Dendritic cell treated with granulocyte-macrophage colony-stimulating factor and Interleukin-4, amounts not matched to agents 40 ng/mL and 50 ng/mL, for 4 days (primary cell): ENCODE data around the gene ECT2L.
A peak's percentile ranks its signal among the peaks of the same experiment; 100 is the strongest.

Experiments used
- H3K27ac Mint-ChIP-seq: one replicate; pipeline ENCODE4 v1.8.0; 2022; ENCODE audit warnings: mild to moderate bottlenecking, mixed read lengths
- H3K27me3 Mint-ChIP-seq: one replicate; pipeline ENCODE4 v1.8.0; 2022; ENCODE audit warnings: mild to moderate bottlenecking, mixed read lengths
- H3K36me3 Mint-ChIP-seq: one replicate; pipeline ENCODE4 v1.8.0; 2022; ENCODE audit warnings: low read depth, mixed read lengths
- H3K4me1 Mint-ChIP-seq: one replicate; pipeline ENCODE4 v1.8.0; 2022; ENCODE audit warnings: low read depth, mixed read lengths
- H3K4me3 Mint-ChIP-seq: one replicate; pipeline ENCODE4 v1.8.0; 2022; ENCODE audit warnings: mild to moderate bottlenecking, moderate library complexity, mixed read lengths
- H3K9me3 Mint-ChIP-seq: one replicate; pipeline ENCODE4 v1.8.0; 2022; ENCODE audit warnings: mixed read lengths
- intact Hi-C: fragments of 100-400 bp; cut with micrococcal nuclease; formaldehyde crosslinking; loops from one replicate; pipeline ENCODE4 v1.15.0; 2022

ECT2L gene, protein sequence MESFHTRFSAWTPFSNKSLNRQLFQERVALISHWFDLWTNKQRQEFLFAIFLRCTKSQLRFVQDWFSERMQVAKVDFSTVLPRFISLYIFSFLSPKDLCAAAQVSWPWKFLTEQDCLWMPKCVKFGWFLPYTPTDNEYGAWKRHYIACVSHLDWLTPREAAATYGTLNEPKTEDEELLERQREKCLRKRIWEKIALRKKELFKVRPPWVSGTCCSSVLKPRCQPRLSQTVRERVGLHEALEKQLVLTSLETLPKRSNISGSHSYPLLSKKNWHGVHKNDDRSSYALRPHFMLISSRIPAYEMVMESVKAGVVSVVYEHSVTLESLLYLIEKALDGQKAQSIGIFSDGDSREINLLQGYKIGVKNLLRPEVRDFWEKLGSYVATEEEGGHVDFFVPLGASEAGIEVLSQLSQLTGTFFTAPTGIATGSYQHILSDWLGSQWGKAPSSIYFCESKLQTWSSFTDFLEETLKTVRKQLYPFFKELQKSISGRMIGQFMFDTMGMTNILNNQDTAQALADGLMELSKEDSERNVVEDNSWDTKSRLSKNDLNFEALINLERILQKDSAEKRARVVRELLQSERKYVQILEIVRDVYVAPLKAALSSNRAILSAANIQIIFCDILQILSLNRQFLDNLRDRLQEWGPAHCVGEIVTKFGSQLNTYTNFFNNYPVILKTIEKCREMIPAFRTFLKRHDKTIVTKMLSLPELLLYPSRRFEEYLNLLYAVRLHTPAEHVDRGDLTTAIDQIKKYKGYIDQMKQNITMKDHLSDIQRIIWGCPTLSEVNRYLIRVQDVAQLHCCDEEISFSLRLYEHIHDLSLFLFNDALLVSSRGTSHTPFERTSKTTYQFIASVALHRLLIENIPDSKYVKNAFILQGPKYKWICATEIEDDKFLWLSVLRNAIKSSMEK

DNA sequence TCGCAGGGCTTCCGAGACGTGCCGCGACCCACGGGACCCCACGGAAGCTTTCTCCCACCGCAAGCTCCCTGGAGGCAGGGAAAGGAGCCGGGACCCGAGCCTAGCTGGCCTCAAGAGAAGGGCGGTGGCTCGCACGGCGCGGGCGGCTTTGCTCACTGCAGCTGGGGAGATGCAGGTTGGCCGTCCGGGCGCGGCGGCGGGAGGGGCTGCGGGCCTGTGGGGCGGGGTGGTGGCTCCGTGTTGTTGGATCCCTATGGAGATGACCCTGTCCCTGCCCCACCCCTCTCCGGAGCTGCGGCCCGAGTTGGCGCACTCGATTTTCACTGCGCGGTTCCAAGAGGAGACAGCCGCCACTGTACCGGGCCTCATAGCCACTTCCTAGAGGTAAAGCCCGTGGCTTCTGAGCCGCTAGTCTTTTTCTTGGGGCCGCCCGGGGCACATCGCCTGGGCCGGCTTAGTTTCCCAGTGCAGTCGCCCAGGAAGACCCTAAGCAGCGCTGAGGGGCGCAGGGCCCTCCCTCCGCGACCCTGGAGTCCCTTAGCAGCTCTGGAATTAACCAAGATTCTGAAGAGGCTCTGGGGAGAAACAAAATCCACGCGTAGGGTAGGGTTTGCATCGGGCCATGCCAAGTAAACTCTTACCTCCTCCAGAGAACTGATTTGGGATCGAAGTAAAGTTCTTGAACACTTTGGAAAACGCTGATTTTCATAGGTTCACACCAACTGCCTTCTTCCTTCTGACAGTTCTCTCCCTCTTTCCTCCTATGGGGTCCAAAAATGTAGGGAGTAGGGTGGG, at the start of gene ECT2L:
ECT2L (plus strand) TSS at position 279 of the 795 bp plus-strand sequence. CDS start 17,188 bp downstream, outside the sequence.
- Mint-ChIP-seq H3K27me3 (peaks cover 20% of the 10 kb centered on the region), H3K4me1 (no peaks in the 10 kb centered on the region), H3K4me3 (no peak within 1 kb of the TSS), H3K36me3 (peaks cover 12% of the 10 kb centered on the region), H3K27ac (no peak within 1 kb of the TSS), H3K9me3 (no peaks in the 10 kb centered on the region)
- intact Hi-C loops = no loop called here

DNA sequence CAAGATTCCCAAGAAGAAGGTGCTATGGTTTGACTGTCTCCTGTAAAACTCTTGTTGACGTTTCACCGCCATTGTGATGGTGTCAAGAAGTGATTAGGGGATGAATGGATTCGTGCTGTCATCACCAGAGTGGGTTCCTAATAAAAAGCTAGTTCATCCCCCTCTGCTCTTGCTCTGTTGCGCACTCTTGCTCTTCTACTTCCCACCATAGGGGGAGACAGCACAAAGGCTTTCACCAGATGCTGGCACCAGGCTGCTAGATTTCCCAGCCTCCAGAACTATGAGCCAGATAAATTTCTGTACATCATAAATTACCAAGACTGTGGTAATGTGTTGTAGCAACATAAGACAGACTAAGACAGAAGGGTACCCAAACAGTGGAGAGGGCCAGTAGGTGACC, 43.9 kb upstream of the ECT2L start:
- Mint-ChIP-seq H3K9me3 (no peaks in the 10 kb centered on the region), H3K27ac (no peak overlapping the region), H3K36me3 (no peaks in the 10 kb centered on the region), H3K4me1 (no peaks in the 10 kb centered on the region), H3K4me3 (no peak overlapping the region), H3K27me3 (no peaks in the 10 kb centered on the region)
- intact Hi-C loops = no loop called here

DNA sequence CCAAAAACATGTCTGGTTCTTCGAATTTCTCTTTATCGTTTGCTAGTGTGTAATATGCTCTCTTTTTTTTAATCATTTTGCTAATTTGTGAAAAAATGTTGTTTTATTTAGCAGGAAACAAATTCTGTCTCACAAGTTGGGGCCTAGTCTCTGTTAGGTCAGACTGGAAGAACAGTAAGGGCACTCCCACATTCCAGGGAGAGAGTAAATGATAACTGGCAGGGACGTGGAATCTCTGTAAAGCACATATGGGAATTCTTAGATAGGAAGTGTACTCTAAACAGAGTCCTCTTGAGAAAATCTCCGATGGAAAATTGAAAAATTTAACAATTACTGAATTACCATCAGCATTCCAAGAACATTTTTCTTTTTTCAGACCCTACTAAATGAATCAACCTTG, 38.8 kb upstream of the ECT2L start:
- H3K9me3 Mint-ChIP-seq = no peaks in the 10 kb centered on the region
- intact Hi-C loops = no loop called here
- H3K4me3 Mint-ChIP-seq = no peak overlapping the region
- H3K27me3 Mint-ChIP-seq = no peaks in the 10 kb centered on the region
- H3K36me3 Mint-ChIP-seq = no peaks in the 10 kb centered on the region
- no peak overlapping the region for H3K27ac Mint-ChIP-seq
- H3K4me1 Mint-ChIP-seq = no peaks in the 10 kb centered on the region

DNA sequence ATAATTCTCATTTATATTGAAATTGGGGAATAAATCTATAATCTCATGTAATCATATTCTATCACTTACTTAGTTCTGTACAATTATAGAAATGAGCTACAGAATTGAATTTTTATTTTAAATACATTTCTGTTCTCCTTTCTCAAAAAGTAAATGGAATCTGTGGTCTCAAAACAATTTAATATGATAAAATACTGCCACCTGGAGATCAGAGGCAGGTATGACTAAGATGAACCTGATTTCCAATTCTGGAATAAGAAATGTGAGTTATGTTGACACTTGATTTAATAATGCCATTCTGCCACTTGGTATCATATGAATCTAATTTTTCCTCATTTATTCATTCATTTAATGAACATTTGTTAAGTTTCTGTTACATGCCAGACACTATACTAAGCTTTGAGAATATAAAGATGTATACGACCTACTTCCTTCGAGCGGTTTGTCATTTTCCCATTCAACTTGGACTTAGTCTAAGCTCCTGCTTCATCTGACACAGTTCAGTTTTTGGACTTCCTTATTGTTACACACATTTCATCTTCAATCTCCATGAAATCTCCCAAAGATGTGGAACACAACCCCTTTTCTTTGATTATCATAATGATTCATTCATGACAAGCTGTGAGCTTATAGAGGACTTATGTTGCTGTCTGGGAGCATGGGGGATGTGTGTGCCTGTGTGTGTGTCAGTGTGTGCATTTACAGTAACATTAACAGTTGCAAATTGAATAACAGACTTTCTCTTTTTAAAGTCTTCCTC, 29.8 kb upstream of the ECT2L start:
- intact Hi-C loops = loop anchor here (1.0 to 5.0 kb wide), 5 partner anchors 94 to 649 kb away; no protein-coding TSS in a partner anchor
- Mint-ChIP-seq H3K4me3 (no peak overlapping the region), H3K27me3 (no peaks in the 10 kb centered on the region), H3K4me1 (peaks cover 6% of the 10 kb centered on the region), H3K36me3 (no peaks in the 10 kb centered on the region), H3K27ac (peak overlapping the region; percentile 5), H3K9me3 (no peaks in the 10 kb centered on the region)

DNA sequence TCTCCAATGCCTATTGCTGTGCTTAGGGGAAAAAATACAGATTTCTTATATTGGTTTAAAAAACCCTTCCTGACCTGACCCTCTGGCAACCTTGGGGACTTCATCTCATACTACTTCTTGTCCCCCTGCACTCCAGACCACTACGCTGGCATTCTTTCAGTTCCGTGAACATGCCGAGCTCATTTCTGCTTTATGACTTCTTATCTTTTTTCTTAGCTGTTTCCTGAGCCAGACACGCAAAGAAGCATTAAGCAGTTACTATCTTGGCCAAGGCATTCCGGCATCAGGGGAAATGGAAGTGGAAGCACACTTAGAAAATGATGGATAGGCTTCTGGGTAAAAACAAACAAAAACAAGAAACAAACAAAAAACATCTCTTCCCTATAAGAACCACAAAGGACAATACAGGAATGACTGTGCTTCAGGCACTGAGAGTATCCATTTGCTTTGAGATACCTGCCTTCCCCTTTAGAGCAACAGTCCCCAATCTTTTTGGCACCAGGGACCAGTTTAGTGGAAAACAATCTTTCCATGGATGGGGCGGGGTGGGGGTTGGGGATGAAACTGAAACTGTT, 26.7 kb upstream of the ECT2L start:
- Mint-ChIP-seq H3K4me1 (peaks cover 13% of the 10 kb centered on the region), H3K36me3 (peaks cover 9% of the 10 kb centered on the region), H3K9me3 (no peaks in the 10 kb centered on the region), H3K27me3 (no peaks in the 10 kb centered on the region), H3K4me3 (no peak overlapping the region), H3K27ac (peak overlapping the region; percentile 9)
- intact Hi-C loops = loop anchor here (5.0 kb wide), 3 partner anchors 97 to 652 kb away; no protein-coding TSS in a partner anchor

DNA sequence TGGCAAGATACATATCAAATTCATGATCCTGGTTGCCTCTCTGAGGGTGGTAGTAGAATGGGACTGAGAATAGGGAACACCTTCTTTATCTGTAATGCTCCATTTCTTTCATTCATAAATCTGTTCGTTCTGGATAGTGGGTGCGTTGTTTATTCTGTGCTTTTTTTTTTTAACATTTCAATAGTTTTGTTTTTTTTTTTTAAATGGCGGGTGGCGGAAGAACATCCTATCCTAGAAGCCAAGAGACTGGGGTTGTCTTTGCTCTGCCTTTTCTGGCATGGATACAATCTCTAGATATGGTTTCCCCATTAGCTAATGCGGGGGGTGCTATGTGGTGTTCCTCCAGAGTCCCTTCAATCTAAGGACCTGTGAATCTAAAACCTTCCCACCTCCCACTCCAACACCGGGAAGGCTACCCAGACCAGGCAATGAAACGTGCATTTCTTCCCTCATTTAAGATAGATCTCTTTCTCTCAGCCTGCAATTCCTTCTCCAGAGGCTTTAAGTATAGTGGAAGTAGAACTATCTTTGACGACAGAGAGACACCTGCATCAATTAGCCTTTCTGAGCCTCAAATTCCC, 23.2 kb upstream of the ECT2L start:
- Mint-ChIP-seq H3K27ac (peak overlapping the region; percentile 100), H3K36me3 (peaks cover 22% of the 10 kb centered on the region), H3K4me1 (peaks cover 13% of the 10 kb centered on the region), H3K4me3 (peak overlapping the region; percentile 100), H3K9me3 (no peaks in the 10 kb centered on the region), H3K27me3 (no peaks in the 10 kb centered on the region)
- intact Hi-C loops = loop anchor here (2.0 to 10.0 kb wide), 2 partner anchors 80 to 368 kb away; partner anchors contain the start of gene HEBP2

DNA sequence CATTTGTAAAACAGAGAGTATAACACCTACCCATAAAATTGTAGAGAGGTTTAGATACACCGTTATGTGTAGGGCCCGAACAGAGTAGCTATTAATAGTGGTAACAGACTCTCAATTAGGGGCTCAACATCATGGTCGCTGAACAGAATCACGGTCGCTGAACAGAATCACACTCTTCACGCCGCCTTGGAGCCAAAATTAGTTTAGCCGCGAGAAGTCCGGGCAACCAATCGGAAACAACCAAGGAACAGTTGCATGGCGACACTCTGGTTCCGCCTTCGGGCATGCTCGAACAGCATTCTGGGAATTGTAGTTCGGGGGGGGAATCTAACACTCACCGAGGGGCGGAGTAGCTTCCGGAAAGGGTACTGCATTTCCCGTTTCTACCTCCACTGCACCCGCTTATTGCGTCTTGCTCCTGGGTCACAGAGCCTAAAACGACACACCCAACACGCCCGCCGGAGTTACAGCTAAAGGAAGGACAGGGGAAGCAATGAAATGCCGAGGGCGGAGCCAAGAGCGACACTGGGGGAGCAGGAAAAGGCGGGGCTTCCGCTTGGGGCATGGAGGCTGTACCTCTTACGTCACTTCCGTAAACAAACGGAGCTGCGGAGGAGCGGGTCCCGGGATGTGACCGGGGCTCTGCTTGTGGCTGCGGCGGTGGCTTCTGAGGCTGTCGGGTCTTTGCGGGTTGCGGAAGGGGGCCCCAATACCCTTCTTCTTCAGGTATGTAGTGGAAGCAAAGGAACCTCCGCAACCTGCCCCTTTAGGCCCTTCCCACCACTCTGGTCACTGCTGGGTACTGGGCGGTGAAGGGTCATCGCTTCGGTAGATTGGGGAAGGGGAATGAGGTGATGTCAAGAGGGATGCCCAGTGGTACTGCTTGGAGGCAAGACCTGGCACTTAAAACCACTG, 22.5 kb upstream of the ECT2L start, which contains the start of gene CCDC28A:
CCDC28A (plus strand) TSS at position 593 of the 915 bp plus-strand sequence. CDS start 2,352 bp downstream, outside the sequence.
- intact Hi-C loops = loop anchor here (2.0 to 10.0 kb wide), 2 partner anchors 81 to 369 kb away; partner anchors contain the start of gene HEBP2
- no peaks in the 10 kb centered on the region for H3K27me3 Mint-ChIP-seq
- peak within 1 kb of the TSS; percentile 100 for H3K27ac Mint-ChIP-seq
- H3K4me3 Mint-ChIP-seq = peak within 1 kb of the TSS; percentile 100
- no peaks in the 10 kb centered on the region for H3K9me3 Mint-ChIP-seq
- H3K4me1 Mint-ChIP-seq = peaks cover 13% of the 10 kb centered on the region
- peaks cover 28% of the 10 kb centered on the region for H3K36me3 Mint-ChIP-seq

DNA sequence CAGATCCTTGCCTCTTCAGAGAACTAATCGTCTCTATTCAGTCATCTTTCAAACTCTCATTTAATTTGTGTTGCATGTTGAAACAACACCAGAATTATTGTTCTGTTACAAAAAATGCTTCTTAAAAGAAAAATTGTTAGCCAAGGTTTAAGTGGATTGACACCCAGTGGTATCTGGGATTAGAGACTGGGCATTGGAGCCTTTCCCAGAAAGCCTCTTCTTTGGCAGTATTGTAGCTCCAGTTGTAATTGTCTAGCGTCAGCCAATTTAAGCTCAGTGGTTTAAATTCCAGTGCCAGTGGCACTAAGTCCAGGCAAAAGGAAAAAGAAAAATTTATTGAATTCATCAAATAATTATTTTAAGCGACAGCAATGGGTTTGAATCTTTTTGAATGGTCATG, 21.5 kb upstream of the ECT2L start:
- intact Hi-C loops = loop anchor here (10.0 kb wide), 1 partner anchor 370 kb away; the partner anchor contains the start of gene HEBP2
- Mint-ChIP-seq H3K27ac (peak overlapping the region; percentile 100), H3K36me3 (peaks cover 36% of the 10 kb centered on the region), H3K4me1 (peaks cover 7% of the 10 kb centered on the region), H3K4me3 (peak overlapping the region; percentile 100), H3K27me3 (no peaks in the 10 kb centered on the region), H3K9me3 (no peaks in the 10 kb centered on the region)

DNA sequence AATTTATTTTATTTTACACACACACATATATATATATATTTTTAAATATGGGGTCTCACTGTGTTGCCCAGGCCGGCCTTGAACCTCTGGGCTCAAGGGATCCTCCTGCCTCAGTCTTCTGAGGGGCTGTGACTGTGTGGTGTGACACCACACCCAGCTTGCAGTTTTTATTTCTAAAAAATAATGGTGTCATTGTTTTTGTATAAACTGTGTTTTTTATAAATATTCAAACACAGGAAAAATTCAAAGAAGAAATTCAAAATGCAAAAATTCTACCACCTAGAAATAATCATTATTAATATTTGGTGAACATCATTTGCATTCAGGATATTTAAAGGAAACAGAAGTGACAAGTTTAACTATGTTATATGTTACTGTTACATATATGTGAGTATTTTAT, 19.2 kb upstream of the ECT2L start:
- Mint-ChIP-seq H3K4me3 (no peak overlapping the region), H3K27ac (no peak overlapping the region), H3K36me3 (peaks cover 51% of the 10 kb centered on the region), H3K27me3 (no peaks in the 10 kb centered on the region), H3K4me1 (peaks cover 7% of the 10 kb centered on the region), H3K9me3 (no peaks in the 10 kb centered on the region)
- intact Hi-C loops = loop anchor here (10.0 kb wide), 1 partner anchor 372 kb away; the partner anchor contains the start of gene HEBP2

DNA sequence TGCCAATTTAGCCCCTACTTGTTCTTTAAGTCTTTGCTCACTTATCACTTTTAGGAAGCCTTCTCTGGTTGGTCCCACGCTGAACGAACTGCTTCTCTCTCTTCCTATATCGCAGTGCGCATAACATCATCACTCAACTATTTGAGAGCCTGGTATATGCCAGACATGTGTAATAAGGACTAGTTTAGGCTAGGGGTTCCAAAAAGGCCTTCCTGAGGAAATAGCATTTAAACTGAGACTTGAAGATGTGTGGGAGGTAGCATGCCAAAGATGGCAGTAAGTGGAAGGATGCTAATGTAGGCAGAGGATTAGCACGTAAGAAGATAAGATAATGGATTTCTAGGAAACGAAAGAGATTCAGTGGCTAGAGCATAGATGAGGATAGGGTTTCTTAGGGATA, 17.6 kb upstream of the ECT2L start:
- H3K4me1 Mint-ChIP-seq = peaks cover 6% of the 10 kb centered on the region
- intact Hi-C loops = loop anchor here (10.0 kb wide), 1 partner anchor 374 kb away; the partner anchor contains the start of gene HEBP2
- H3K27ac Mint-ChIP-seq = no peak overlapping the region
- H3K27me3 Mint-ChIP-seq = no peaks in the 10 kb centered on the region
- H3K9me3 Mint-ChIP-seq = no peaks in the 10 kb centered on the region
- H3K4me3 Mint-ChIP-seq = no peak overlapping the region
- H3K36me3 Mint-ChIP-seq = peaks cover 63% of the 10 kb centered on the region

DNA sequence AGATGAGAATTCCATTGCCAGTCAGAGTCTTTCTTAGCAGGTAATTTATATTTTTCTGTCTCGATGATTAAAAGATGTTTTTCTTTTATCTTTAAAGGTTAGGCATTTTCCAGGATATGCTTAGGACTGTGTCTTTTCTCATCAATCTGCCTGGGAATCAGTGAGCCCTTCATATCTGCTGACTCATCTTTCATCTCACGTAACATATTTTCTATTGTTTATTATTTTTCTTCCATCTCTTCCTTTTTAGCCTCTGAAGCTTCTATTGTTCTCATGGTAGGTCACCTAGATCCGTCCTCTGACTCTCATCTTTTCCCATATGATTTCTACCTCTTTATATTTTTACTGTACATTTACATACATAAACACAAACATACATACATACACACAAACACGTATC, 13.6 kb upstream of the ECT2L start:
- H3K4me3 Mint-ChIP-seq = no peak overlapping the region
- H3K27me3 Mint-ChIP-seq = no peaks in the 10 kb centered on the region
- H3K9me3 Mint-ChIP-seq = no peaks in the 10 kb centered on the region
- no peak overlapping the region for H3K27ac Mint-ChIP-seq
- peaks cover 6% of the 10 kb centered on the region for H3K4me1 Mint-ChIP-seq
- peaks cover 80% of the 10 kb centered on the region for H3K36me3 Mint-ChIP-seq
- intact Hi-C loops = no loop called here
